GM12865 (cell line): Measurements from ENCODE around the gene PNMT.
A peak's percentile ranks its signal among the peaks of the same experiment; 100 is the strongest.

Source experiments
- DNase-seq: peaks from one replicate; pipeline ENCODE4 v3.0.0; 2010; ENCODE audit warnings: low read depth
- H3K4me3 ChIP-seq: 2 replicates; pipeline ENCODE4 v1.5.1; 2011; ENCODE audit warnings: mild to moderate bottlenecking, low read depth, low read length, control low read depth
- TF ChIP-seq, protein P1 (sequence below): IDR thresholded peaks from 2 replicates; pipeline ENCODE4 v1.5.1; 2011; ENCODE audit warnings: low read length, control low read depth, low read depth, inconsistent platforms; ENCODE audit not compliant: insufficient read depth; ENCODE audit errors: missing control alignments

PNMT gene

DNA sequence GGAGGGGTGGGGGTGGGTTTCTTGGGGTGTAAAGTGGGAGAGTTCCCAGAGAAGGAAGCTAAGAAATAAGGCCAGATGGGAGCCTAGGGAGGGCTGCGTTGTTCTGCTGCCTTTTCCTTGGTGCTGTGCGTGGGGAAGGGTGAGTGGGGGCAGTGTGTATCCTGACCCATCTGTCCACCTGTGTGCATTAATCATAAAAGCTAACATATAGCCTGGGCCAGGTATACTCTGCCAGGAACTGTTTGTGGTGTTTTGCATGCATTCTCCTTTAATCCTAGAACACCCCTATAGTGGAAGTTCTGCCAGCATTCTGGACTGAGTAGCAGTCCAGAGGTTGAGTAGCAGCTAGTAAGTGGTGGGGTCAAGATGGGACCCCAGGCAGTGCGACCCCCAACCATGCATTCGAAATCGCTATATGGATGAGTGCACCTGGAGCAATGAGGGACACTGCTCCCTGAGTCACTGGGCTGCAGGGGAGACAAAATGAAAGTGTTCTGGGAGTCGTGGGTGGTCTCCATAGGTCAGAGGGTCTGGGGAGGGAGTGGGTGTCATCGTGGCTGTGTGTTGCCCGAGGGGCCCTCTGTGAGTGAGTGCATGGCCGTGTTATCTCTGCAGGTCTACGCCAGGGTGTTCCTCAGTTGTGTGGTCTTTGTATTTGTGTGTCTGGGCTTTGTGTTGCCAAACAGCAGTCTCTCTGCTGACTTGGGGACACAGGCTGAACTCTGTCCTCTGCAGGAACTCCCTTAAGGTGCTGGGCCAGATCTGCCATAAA, 32.9 kb downstream of the PNMT start:
- no peak overlapping the region for H3K4me3 ChIP-seq
- DNase-seq: no peak
- TF ChIP-seq, protein P1, sequence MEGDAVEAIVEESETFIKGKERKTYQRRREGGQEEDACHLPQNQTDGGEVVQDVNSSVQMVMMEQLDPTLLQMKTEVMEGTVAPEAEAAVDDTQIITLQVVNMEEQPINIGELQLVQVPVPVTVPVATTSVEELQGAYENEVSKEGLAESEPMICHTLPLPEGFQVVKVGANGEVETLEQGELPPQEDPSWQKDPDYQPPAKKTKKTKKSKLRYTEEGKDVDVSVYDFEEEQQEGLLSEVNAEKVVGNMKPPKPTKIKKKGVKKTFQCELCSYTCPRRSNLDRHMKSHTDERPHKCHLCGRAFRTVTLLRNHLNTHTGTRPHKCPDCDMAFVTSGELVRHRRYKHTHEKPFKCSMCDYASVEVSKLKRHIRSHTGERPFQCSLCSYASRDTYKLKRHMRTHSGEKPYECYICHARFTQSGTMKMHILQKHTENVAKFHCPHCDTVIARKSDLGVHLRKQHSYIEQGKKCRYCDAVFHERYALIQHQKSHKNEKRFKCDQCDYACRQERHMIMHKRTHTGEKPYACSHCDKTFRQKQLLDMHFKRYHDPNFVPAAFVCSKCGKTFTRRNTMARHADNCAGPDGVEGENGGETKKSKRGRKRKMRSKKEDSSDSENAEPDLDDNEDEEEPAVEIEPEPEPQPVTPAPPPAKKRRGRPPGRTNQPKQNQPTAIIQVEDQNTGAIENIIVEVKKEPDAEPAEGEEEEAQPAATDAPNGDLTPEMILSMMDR: no peak

DNA sequence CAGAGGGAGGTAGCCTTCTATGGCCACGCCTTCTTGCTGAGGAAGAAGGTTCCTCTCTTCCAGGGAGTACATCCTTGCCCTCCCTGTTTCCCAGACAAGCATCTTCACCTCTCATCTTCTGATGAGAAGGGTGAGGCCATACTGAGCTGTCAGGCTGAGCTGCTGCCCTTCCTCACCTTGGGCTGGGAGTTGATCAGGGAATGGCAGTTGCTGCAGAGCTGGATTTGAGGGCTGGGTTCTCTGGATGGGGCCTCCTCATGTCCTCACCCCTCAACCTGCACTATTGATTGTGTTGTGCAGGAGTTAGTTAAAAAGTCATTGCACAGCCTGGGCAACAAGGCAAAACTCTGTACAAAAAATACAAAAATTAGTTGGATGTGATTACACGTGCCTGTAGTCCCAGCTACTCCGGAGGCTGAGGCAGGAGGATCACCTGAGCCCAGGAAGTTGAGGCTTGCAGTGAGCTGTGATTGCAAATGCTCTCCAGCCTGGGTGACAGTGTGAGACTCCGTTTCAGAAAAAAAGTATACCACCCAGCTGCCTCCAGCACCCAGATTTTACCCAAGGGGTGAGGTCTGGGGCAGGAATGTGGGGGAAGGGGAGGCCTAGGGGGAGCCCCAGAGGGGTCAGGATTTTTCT, 33.6 kb downstream of the PNMT start:
- TF ChIP-seq, protein P1: no peak
- no peak for DNase-seq
- H3K4me3 ChIP-seq: no peak overlapping the region

DNA sequence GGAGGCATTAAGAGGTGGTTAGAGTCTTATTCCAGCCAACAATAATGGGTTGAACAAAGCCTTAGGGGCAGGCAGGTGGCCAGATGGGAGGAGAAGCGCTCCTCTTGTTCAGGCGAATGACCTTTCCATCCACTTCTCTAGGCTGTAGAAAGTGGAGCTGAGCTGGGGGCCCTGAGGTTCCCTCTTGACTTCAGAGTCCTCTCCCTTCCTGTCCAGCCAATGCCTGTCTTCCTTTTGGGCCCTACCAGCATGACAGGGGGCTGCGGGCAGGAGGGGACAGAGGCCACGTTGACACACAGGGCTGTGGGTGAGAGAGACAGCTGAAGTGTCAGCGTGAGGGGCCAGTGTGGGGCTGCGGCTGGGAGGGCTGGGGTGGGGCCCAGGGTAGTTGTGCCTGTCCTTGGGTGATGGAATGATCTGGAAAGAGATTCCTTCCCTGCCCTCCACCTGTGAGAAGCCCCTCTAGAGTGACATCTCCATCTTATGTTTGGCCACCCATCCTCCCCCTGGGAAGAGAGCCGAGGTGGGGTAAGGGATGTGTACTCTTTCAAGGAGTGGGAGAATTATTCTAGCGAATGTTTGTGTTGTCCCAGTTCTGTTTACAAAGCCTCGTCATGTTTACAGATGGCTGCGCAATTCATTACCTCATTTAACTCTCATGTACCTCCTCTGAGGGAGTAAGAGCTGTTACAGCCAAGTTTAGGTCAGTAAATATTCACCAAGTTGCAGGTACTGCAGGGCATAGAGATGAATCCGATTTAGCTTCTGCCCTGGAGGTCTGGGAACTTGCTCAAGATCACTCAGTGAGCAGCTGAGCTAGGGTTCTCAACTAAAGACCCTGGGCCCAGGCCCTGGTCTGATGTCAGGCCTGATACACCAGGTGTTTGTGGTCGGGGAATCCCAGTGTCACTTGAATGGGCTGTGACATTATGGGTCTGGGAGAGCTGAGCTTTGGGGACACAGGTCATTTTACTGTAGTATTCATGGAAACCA, 34.9 kb downstream of the PNMT start:
- TF ChIP-seq, protein P1: no peak
- H3K4me3 ChIP-seq: no peak overlapping the region
- DNase-seq: peak; percentile 62

DNA sequence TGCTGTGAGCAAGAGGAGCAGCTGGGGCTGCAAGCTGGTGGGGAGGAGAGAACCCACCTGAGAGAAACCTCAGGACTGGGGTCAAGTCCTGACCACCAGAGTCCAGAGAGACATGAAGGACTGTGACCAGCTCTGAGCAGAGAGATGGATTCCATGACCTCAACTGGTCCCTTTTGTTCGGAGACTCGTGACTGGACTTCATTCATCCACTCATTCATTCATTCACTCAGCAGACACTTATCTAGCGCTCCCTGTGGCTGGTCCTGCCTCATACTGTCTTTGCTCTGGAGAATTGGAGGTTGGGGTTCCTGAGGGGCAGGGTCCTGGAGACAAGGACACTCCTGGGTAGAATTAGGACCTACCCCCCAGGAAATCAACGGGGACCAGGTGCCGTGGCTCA, 35.7 kb downstream of the PNMT start:
- no peak overlapping the region for H3K4me3 ChIP-seq
- TF ChIP-seq, protein P1: no peak
- DNase-seq: no peak

DNA sequence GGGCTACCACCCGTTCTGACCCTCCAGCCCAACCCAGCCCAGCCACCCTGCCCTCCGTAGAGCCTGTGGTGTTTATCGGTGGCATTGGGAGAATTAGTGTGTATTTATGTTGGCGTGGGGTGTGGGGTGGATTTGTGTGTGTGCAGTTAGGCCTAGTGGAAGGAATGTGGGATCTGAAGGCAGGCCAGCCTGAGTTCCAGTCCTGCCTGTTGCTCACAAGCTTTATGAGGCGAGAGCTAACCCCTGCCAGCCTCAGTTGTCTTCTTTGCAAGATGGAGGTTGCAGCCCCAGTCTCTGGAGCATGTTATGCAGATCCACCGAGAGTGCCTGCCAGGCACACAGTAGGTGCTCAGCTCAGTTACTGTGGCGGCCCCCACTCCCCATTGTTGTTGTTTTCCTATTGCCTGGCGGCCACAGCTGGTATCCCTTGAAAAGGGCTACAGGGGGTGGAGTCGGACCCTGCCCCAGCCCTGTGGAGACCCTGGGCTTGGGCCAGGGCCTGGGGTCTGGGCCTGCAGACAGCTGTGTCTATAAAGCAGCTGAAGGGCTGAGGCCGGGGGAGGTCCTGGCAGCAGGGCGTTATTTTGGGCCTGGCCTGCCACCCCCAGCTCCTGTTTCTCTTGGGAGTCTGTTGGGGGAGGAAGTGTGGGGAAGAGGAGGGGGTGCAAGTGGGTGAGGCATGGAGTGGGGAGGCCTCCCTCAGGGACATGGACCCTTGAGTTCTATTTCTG, 36.7 kb downstream of the PNMT start:
- TF ChIP-seq, protein P1: no peak

DNA sequence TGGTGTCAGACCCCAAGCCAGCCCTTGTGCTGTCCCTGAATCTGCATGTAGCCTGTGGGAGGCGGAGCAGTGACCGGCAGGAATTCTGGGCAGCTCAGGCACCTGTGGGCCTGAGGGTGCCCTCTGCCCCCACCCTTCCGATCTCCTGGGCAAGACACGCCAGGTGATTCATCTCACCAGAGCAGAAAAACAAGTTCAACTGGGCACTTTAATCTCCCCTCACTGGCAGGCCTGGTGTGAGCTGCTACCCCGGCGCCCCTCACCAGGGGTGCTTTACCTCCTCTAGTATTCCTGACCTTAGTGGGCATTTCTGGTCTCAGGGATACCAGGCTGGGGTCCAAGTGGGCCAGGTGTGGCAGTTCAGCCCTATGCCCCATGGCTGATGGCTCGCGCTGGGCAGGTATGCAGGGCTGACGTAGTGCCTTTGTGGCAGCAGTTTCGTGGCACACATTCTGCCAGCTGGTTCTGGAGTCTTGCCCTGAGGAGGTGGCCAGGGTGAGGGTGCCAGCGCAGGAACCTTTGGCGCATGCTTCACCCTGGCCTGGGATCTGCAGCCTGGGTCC, 37.6 kb downstream of the PNMT start:
- H3K4me3 ChIP-seq: no peak overlapping the region
- no peak for DNase-seq
- TF ChIP-seq, protein P1: no peak

More for the DNA sequence above, 36.7 kb downstream of the PNMT start:
- no peak overlapping the region for H3K4me3 ChIP-seq
- DNase-seq: no peak
